Measurements from ENCODE around the gene LGR4.

LGR4 gene

GRCh38 chr11:27329867-27330632 lies 142.5 kb downstream of the LGR4 start:
- TF ChIP-seq ZNF223 (tag by site-specific recombination; IDR thresholded peaks at IDR 0.05) (no peak), ZNF416 (tag by site-specific recombination; IDR thresholded peaks at IDR 0.05) (no peak), ZNF169 (tag by site-specific recombination; IDR thresholded peaks at IDR 0.05) (no peak), ATF2 (tag by site-specific recombination; IDR thresholded peaks at IDR 0.05; ENCODE audit: low read depth) (no peak), MYNN (tag by site-specific recombination; IDR thresholded peaks at IDR 0.05; ENCODE audit: borderline replicate concordance) (no peak), ZNF670 (tag by site-specific recombination; IDR thresholded peaks at IDR 0.05; ENCODE audit: low read depth) (no peak), ZEB2 (tag by site-specific recombination; IDR thresholded peaks at IDR 0.05) (no peak), ZSCAN16 (tag by site-specific recombination; IDR thresholded peaks at IDR 0.05) (no peak), ZNF140 (tag by site-specific recombination; IDR thresholded peaks at IDR 0.05) (no peak), ZFHX2 (tag by site-specific recombination; conservative IDR thresholded peaks at IDR 0.05) (no peak), SP7 (tag by site-specific recombination; IDR thresholded peaks at IDR 0.05) (no peak), ZNF211 (tag by site-specific recombination; IDR thresholded peaks at IDR 0.05; ENCODE audit: low read depth) (no peak), ZNF660 (tag by site-specific recombination; IDR thresholded peaks at IDR 0.05) (no peak), ZNF530 (tag by site-specific recombination; IDR thresholded peaks at IDR 0.05; ENCODE audit: low read depth) (no peak), ZNF488 (tag by site-specific recombination; IDR thresholded peaks at IDR 0.05) (no peak), ZNF600 (tag by site-specific recombination; IDR thresholded peaks at IDR 0.05) (no peak)
- CTCF ChIA-PET, result interaction anchor here (0.6 kb wide), 1 partner anchor 22 kb away, joined by 3 read pairs; no protein-coding TSS in a partner anchor
- H3K27ac ChIP-seq (ENCODE audit: extremely low read depth, low read depth, low read length), result no peak overlapping the region
- no peak overlapping the region for H3K4me3 ChIP-seq (ENCODE audit: low read depth, low read length)
- no peaks in the 10 kb centered on the region for H3K9me3 ChIP-seq (ENCODE audit: control insufficient read depth, insufficient read depth, low read depth, low read length)
- H3K4me1 ChIP-seq (ENCODE audit: control insufficient read depth, insufficient read depth, low read length), result no peaks in the 10 kb centered on the region
- POLR2A ChIA-PET, result interaction anchor here (0.7 kb wide), 1 partner anchor 117 kb away, joined by 8 read pairs; no protein-coding TSS in a partner anchor
- H3K36me3 ChIP-seq (ENCODE audit: control insufficient read depth in 2 of 2, insufficient read depth in 1 of 2, low read length in 2 of 2), result peaks cover 0 to 2% of the 10 kb centered on the region in 2 experiments; a peak in 1 of 3 replicates

GRCh38 chr11:27328614-27329013 lies 144.0 kb downstream of the LGR4 start:
- TF ChIP-seq ZNF629 (tag by site-specific recombination; IDR thresholded peaks at IDR 0.05), result no peak
- TF ChIP-seq ZNF132 (tag by site-specific recombination; IDR thresholded peaks at IDR 0.05; ENCODE audit: borderline replicate concordance), result no peak
- no peak for TF ChIP-seq GFI1B (tag by site-specific recombination; IDR thresholded peaks at IDR 0.05)
- no peak for TF ChIP-seq TSHZ1 (tag by site-specific recombination; IDR thresholded peaks at IDR 0.05; ENCODE audit: borderline replicate concordance)
- no peak for TF ChIP-seq GLI2 (tag by site-specific recombination; IDR thresholded peaks at IDR 0.05; ENCODE audit: borderline replicate concordance, low read depth)
- TF ChIP-seq ZNF146 (tag by site-specific recombination; IDR thresholded peaks at IDR 0.05), result no peak
- TF ChIP-seq RBAK (tag by site-specific recombination; IDR thresholded peaks at IDR 0.05), result no peak
- no peak for TF ChIP-seq SP7 (tag by site-specific recombination; IDR thresholded peaks at IDR 0.05)
- TF ChIP-seq ZNF366 (tag by site-specific recombination; conservative IDR thresholded peaks at IDR 0.05), result no peak
- no peak for TF ChIP-seq ZNF121 (tag by site-specific recombination; IDR thresholded peaks at IDR 0.05)
- no peak for TF ChIP-seq EGR2 (tag by site-specific recombination; IDR thresholded peaks at IDR 0.05; ENCODE audit: low read depth)
- TF ChIP-seq ZSCAN4 (tag by site-specific recombination; IDR thresholded peaks at IDR 0.05), result no peak
- H3K4me3 ChIP-seq (ENCODE audit: low read depth, low read length), result no peak overlapping the region
- peaks cover 0 to 2% of the 10 kb centered on the region in 2 experiments; a peak in 1 of 3 replicates for H3K36me3 ChIP-seq (ENCODE audit: control insufficient read depth in 2 of 2, insufficient read depth in 1 of 2, low read length in 2 of 2)
- no peak overlapping the region for H3K27ac ChIP-seq (ENCODE audit: extremely low read depth, low read depth, low read length)
- CTCF ChIA-PET, result no interaction called here
- H3K4me1 ChIP-seq (ENCODE audit: control insufficient read depth, insufficient read depth, low read length), result no peaks in the 10 kb centered on the region
- POLR2A ChIA-PET, result no interaction called here
- no peaks in the 10 kb centered on the region for H3K9me3 ChIP-seq (ENCODE audit: control insufficient read depth, insufficient read depth, low read depth, low read length)
